ENCODE measurements around the gene LRRC73.

Gene LRRC73

GRCh38 chr6:43460032-43460431 lies 50.1 kb downstream of the LRRC73 start:
- CTCF ChIA-PET = interaction anchor here (1.5 to 1.6 kb wide), 2 partner anchors 36 to 47 kb away, joined by 4 to 7 read pairs; no protein-coding TSS in a partner anchor
- Histone ChIP-seq H3K27ac (ENCODE audit: extremely low read depth, low read depth, low read length) (no peak overlapping the region), H3K9me3 (ENCODE audit: control insufficient read depth, insufficient read depth, low read depth, low read length) (no peaks in the 10 kb centered on the region), H3K4me1 (ENCODE audit: control insufficient read depth, insufficient read depth, low read length) (no peaks in the 10 kb centered on the region), H3K4me3 (ENCODE audit: low read depth, low read length) (no peak overlapping the region), H3K36me3 (ENCODE audit: control insufficient read depth in 2 of 2, insufficient read depth in 1 of 2, low read length in 2 of 2) (no peaks in the 10 kb centered on the region)
- POLR2A ChIA-PET = interaction anchor here (1.2 kb wide), 1 partner anchor 90 kb away, joined by 4 read pairs; the partner anchor contains the start of gene ZNF318
- TF ChIP-seq ZNF530 (tag by site-specific recombination; IDR thresholded peaks at IDR 0.05; ENCODE audit: low read depth) = no peak
- no peak for TF ChIP-seq HOXC10 (CRISPR knock-in tag; IDR thresholded peaks at IDR 0.05)
- no peak for TF ChIP-seq SETDB1 (IDR thresholded peaks at IDR 0.05; ENCODE audit: insufficient read length, low read length)
- no peak for TF ChIP-seq KLF1 (tag by site-specific recombination; IDR thresholded peaks at IDR 0.05)
- no peak for TF ChIP-seq ZFP69B (tag by site-specific recombination; IDR thresholded peaks at IDR 0.05)
- no peak for TF ChIP-seq ZFP41 (tag by site-specific recombination; IDR thresholded peaks at IDR 0.05; ENCODE audit: borderline replicate concordance)
- no peak for TF ChIP-seq ZSCAN30 (tag by site-specific recombination; IDR thresholded peaks at IDR 0.05)
- no peak for TF ChIP-seq ZNF48 (tag by site-specific recombination; IDR thresholded peaks at IDR 0.05)
- no peak for TF ChIP-seq ZSCAN4 (tag by site-specific recombination; IDR thresholded peaks at IDR 0.05)
- no peak for TF ChIP-seq ZNF555 (tag by site-specific recombination; conservative IDR thresholded peaks at IDR 0.05)
- no peak for TF ChIP-seq ZNF501 (tag by site-specific recombination; IDR thresholded peaks at IDR 0.05)
- TF ChIP-seq ZNF623 (tag by site-specific recombination; IDR thresholded peaks at IDR 0.05) = no peak
- TF ChIP-seq, protein P1, sequence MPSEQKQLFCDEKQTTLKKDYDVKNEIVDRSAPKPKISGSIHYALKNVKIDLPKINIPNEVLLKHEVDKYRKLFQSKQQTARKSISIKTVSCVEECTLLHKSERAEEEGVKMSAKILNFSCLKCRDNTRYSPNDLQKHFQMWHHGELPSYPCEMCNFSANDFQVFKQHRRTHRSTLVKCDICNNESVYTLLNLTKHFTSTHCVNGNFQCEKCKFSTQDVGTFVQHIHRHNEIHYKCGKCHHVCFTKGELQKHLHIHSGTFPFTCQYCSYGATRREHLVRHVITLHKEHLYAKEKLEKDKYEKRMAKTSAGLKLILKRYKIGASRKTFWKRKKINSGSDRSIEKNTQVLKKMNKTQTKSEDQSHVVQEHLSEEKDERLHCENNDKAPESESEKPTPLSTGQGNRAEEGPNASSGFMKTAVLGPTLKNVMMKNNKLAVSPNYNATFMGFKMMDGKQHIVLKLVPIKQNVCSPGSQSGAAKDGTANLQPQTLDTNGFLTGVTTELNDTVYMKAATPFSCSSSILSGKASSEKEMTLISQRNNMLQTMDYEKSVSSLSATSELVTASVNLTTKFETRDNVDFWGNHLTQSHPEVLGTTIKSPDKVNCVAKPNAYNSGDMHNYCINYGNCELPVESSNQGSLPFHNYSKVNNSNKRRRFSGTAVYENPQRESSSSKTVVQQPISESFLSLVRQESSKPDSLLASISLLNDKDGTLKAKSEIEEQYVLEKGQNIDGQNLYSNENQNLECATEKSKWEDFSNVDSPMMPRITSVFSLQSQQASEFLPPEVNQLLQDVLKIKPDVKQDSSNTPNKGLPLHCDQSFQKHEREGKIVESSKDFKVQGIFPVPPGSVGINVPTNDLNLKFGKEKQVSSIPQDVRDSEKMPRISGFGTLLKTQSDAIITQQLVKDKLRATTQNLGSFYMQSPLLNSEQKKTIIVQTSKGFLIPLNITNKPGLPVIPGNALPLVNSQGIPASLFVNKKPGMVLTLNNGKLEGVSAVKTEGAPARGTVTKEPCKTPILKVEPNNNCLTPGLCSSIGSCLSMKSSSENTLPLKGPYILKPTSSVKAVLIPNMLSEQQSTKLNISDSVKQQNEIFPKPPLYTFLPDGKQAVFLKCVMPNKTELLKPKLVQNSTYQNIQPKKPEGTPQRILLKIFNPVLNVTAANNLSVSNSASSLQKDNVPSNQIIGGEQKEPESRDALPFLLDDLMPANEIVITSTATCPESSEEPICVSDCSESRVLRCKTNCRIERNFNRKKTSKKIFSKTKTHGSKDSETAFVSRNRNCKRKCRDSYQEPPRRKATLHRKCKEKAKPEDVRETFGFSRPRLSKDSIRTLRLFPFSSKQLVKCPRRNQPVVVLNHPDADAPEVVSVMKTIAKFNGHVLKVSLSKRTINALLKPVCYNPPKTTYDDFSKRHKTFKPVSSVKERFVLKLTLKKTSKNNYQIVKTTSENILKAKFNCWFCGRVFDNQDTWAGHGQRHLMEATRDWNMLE (tag by site-specific recombination; conservative IDR thresholded peaks at IDR 0.05; ENCODE audit: low read depth) = no peak
- TF ChIP-seq, protein P2, sequence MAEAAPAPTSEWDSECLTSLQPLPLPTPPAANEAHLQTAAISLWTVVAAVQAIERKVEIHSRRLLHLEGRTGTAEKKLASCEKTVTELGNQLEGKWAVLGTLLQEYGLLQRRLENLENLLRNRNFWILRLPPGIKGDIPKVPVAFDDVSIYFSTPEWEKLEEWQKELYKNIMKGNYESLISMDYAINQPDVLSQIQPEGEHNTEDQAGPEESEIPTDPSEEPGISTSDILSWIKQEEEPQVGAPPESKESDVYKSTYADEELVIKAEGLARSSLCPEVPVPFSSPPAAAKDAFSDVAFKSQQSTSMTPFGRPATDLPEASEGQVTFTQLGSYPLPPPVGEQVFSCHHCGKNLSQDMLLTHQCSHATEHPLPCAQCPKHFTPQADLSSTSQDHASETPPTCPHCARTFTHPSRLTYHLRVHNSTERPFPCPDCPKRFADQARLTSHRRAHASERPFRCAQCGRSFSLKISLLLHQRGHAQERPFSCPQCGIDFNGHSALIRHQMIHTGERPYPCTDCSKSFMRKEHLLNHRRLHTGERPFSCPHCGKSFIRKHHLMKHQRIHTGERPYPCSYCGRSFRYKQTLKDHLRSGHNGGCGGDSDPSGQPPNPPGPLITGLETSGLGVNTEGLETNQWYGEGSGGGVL (tag by site-specific recombination; IDR thresholded peaks at IDR 0.05) = no peak
- TF ChIP-seq ZNF560 (tag by site-specific recombination; IDR thresholded peaks at IDR 0.05; ENCODE audit: borderline replicate concordance) = no peak
- TF ChIP-seq, protein P3, sequence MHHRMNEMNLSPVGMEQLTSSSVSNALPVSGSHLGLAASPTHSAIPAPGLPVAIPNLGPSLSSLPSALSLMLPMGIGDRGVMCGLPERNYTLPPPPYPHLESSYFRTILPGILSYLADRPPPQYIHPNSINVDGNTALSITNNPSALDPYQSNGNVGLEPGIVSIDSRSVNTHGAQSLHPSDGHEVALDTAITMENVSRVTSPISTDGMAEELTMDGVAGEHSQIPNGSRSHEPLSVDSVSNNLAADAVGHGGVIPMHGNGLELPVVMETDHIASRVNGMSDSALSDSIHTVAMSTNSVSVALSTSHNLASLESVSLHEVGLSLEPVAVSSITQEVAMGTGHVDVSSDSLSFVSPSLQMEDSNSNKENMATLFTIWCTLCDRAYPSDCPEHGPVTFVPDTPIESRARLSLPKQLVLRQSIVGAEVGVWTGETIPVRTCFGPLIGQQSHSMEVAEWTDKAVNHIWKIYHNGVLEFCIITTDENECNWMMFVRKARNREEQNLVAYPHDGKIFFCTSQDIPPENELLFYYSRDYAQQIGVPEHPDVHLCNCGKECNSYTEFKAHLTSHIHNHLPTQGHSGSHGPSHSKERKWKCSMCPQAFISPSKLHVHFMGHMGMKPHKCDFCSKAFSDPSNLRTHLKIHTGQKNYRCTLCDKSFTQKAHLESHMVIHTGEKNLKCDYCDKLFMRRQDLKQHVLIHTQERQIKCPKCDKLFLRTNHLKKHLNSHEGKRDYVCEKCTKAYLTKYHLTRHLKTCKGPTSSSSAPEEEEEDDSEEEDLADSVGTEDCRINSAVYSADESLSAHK (tag by site-specific recombination; IDR thresholded peaks at IDR 0.05) = no peak
- TF ChIP-seq OVOL3 (tag by site-specific recombination; IDR thresholded peaks at IDR 0.05) = no peak
- TF ChIP-seq ZNF768 (tag by site-specific recombination; IDR thresholded peaks at IDR 0.05) = no peak

Data from HEK293 (cell line).